Fibroblast of pulmonary artery (primary cell): Measurements from ENCODE around the gene HBA1.
A peak's percentile ranks its signal among the peaks of the same experiment; 100 is the strongest.

ENCODE experiments used
- DNase-seq: peaks from one replicate; pipeline ENCODE4 v3.0.0-alpha.2; 2010; ENCODE audit warnings: low read depth
- H3K4me3 ChIP-seq: replicated peaks from 2 replicates; pipeline ENCODE4 v1.5.1; 2011; ENCODE audit warnings: low read depth, mild to moderate bottlenecking, control low read depth, low read length, moderate library complexity
- CTCF ChIP-seq: IDR thresholded peaks from 2 replicates; pipeline ENCODE4 v1.5.1; 2011; ENCODE audit warnings: mild to moderate bottlenecking, control low read depth, low read length, inconsistent platforms; ENCODE audit errors: missing control alignments

HBA1 gene

GRCh38 chr16:142405-142967 is 34.0 kb upstream of the HBA1 start:
- H3K4me3 ChIP-seq, result no peak overlapping the region
- no peak for DNase-seq
- no peak for TF ChIP-seq CTCF

- no peak for DNase-seq
- no peak for TF ChIP-seq CTCF
- no peak overlapping the region for H3K4me3 ChIP-seq
These were observed 33.4 kb upstream of the HBA1 start for GRCh38 chr16:143047-143446.

GRCh38 chr16:143456-143855 is 33.0 kb upstream of the HBA1 start:
- DNase-seq, result peak; percentile 7
- no peak for TF ChIP-seq CTCF
- no peak overlapping the region for H3K4me3 ChIP-seq

- DNase-seq, result no peak
- TF ChIP-seq CTCF, result no peak
- no peak overlapping the region for H3K4me3 ChIP-seq
These were observed 31.7 kb upstream of the HBA1 start for GRCh38 chr16:144797-145252.

GRCh38 chr16:146646-147045 is 29.8 kb upstream of the HBA1 start:
- TF ChIP-seq CTCF, result no peak
- no peak overlapping the region for H3K4me3 ChIP-seq
- DNase-seq, result no peak

- no peak for DNase-seq
- no peak for TF ChIP-seq CTCF
- no peak overlapping the region for H3K4me3 ChIP-seq
These were observed 27.3 kb upstream of the HBA1 start for GRCh38 chr16:149024-149660.
